ENCODE measurements around the gene P2RX4. TPM values are rescaled to one million over a fixed set of nuclear protein-coding genes. Genes with fewer than 3 reads are reported as not detected.

The P2RX4 gene
- total and polyA plus RNA-seq, 3 donors from 2014 or later, result 20.2 to 50.0 (median 36.0) TPM

DNA sequence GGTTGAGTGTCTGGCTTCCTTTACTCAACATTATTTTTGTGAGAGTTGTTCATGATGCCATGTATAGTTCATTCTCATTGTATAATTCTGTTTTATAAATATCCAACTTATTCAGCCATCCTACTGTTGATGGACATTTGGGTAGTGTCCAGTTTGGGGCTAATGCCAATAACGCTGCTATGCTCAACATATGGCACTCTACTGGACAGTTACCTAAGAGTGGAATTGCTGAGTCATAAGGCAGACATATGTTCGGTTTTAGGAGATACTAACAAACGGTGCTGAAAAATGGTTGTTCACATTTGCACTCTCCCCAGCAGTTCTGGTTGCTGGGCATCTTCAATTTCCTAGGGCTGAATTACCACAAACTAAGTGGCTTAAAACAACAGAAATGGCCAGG is 28.7 kb upstream of the P2RX4 start:
- no peaks in the 10 kb centered on the region for H3K9me3 ChIP-seq
- no peak overlapping the region for H3K27ac ChIP-seq
- H3K27me3 ChIP-seq, result no peaks in the 10 kb centered on the region
- no peak overlapping the region for H3K4me3 ChIP-seq
- DNase-seq, result no peak
- WGBS, 2 donors, result 78 to 90% methylated on average over 3 of the region's 3 CpGs
- no peaks in the 10 kb centered on the region for H3K36me3 ChIP-seq (ENCODE audit: low read depth, missing control alignments)
- intact Hi-C loops (cut with DNase I; ENCODE audit: low total_unique reads), result no loop called here
- TF ChIP-seq CTCF (IDR thresholded peaks at IDR 0.05) (no peak), POLR2A (IDR thresholded peaks at IDR 0.05) (no peak)
- H3K4me1 ChIP-seq, result peaks cover 1% of the 10 kb centered on the region

DNA sequence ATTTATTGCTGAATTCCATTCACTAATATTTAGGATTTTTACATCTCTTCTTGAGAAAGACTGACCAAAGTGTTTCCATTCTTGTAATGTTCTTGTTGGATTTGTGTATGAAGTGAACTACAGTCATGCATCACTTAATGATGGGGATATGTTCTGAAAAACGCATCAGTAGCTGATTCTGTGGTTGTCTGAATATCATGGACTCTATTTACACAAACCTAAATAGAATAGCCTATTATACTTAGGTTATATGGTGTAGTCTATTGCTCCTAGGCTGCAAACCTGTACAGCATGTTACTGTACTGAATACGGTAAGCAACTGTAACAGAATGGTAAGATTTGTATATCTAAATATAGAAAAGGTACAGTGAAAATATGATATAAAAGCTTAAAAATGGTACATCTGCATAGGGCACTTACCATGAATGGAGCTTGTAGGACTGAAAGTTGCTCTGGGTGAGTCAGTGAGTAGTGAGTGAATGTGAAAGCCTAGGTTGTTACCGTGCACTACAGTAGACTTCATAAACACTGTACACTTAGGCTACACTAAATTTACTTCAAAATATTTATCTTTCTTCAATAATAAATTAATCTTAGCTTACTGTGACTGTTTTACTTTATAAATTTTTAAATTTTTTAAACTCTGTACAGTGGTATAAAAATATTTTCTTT is 27.6 kb upstream of the P2RX4 start:
- H3K4me1 ChIP-seq, result no peaks in the 10 kb centered on the region
- no peak for DNase-seq
- no peak overlapping the region for H3K27ac ChIP-seq
- TF ChIP-seq CTCF (IDR thresholded peaks at IDR 0.05), result no peak
- no peak for TF ChIP-seq POLR2A (IDR thresholded peaks at IDR 0.05)
- no peaks in the 10 kb centered on the region for H3K27me3 ChIP-seq
- intact Hi-C loops (cut with DNase I; ENCODE audit: low total_unique reads), result no loop called here
- H3K36me3 ChIP-seq (ENCODE audit: low read depth, missing control alignments), result no peaks in the 10 kb centered on the region
- no peak overlapping the region for H3K4me3 ChIP-seq
- WGBS, 2 donors, result 90 to 96% methylated on average over 3 of the region's 3 CpGs
- H3K9me3 ChIP-seq, result no peaks in the 10 kb centered on the region

- Histone ChIP-seq H3K4me1 (no peaks in the 10 kb centered on the region), H3K36me3 (ENCODE audit: low read depth, missing control alignments) (no peaks in the 10 kb centered on the region), H3K4me3 (no peak overlapping the region), H3K27ac (no peak overlapping the region), H3K27me3 (no peaks in the 10 kb centered on the region), H3K9me3 (no peaks in the 10 kb centered on the region)
- no peak for DNase-seq
- intact Hi-C loops (cut with DNase I; ENCODE audit: low total_unique reads), result no loop called here
- WGBS, 2 donors, result 86 to 88% methylated on average over 8 to 15 of the region's 15 CpGs
- TF ChIP-seq POLR2A (IDR thresholded peaks at IDR 0.05), result no peak
These were observed 25.5 kb upstream of the P2RX4 start for GRCh38 chr12:121184425-121184824.

- no peak overlapping the region for H3K4me3 ChIP-seq
- TF ChIP-seq CTCF (IDR thresholded peaks at IDR 0.05) (no peak), POLR2A (IDR thresholded peaks at IDR 0.05) (no peak)
- no peaks in the 10 kb centered on the region for H3K4me1 ChIP-seq
- no peaks in the 10 kb centered on the region for H3K9me3 ChIP-seq
- WGBS, 2 donors, result 92 to 99% methylated on average over 7 of the region's 7 CpGs
- no peaks in the 10 kb centered on the region for H3K36me3 ChIP-seq (ENCODE audit: low read depth, missing control alignments)
- intact Hi-C loops (cut with DNase I; ENCODE audit: low total_unique reads), result no loop called here
- no peak overlapping the region for H3K27ac ChIP-seq
- H3K27me3 ChIP-seq, result no peaks in the 10 kb centered on the region
- DNase-seq, result no peak
These were observed 24.7 kb upstream of the P2RX4 start for GRCh38 chr12:121184984-121185889.

GRCh38 chr12:121186826-121187225 is 23.1 kb upstream of the P2RX4 start:
- Histone ChIP-seq H3K36me3 (ENCODE audit: low read depth, missing control alignments) (no peaks in the 10 kb centered on the region), H3K27me3 (no peaks in the 10 kb centered on the region), H3K9me3 (no peaks in the 10 kb centered on the region), H3K4me3 (no peak overlapping the region), H3K27ac (no peak overlapping the region), H3K4me1 (no peaks in the 10 kb centered on the region)
- no peak for DNase-seq
- intact Hi-C loops (cut with DNase I; ENCODE audit: low total_unique reads), result no loop called here
- WGBS, 2 donors, result 88 to 94% methylated on average over 2 of the region's 2 CpGs
- TF ChIP-seq CTCF (IDR thresholded peaks at IDR 0.05) (no peak), POLR2A (IDR thresholded peaks at IDR 0.05) (no peak)
